ENCODE measurements around the gene FNDC11.
"Not testable (repeated sequence)": the region's sequence is repeated elsewhere in the genome, so short reads cannot be mapped to it uniquely, and the experiment has no call there.

Gene FNDC11

GRCh38 chr20:63554361-63555278 lies 661 bp downstream of the FNDC11 start:
- peak; percentile 57 for DNase-seq

- DNase-seq = no peak
These were observed 1.9 kb downstream of the FNDC11 start for GRCh38 chr20:63555661-63556381.

GRCh38 chr20:63556873-63557478 lies 3.0 kb downstream of the FNDC11 start:
- no peak for DNase-seq

- DNase-seq = no peak
These were observed 3.5 kb downstream of the FNDC11 start for GRCh38 chr20:63557481-63557891.

GRCh38 chr20:63558804-63559484 lies 5.0 kb downstream of the FNDC11 start:
- no peak for DNase-seq

DNA sequence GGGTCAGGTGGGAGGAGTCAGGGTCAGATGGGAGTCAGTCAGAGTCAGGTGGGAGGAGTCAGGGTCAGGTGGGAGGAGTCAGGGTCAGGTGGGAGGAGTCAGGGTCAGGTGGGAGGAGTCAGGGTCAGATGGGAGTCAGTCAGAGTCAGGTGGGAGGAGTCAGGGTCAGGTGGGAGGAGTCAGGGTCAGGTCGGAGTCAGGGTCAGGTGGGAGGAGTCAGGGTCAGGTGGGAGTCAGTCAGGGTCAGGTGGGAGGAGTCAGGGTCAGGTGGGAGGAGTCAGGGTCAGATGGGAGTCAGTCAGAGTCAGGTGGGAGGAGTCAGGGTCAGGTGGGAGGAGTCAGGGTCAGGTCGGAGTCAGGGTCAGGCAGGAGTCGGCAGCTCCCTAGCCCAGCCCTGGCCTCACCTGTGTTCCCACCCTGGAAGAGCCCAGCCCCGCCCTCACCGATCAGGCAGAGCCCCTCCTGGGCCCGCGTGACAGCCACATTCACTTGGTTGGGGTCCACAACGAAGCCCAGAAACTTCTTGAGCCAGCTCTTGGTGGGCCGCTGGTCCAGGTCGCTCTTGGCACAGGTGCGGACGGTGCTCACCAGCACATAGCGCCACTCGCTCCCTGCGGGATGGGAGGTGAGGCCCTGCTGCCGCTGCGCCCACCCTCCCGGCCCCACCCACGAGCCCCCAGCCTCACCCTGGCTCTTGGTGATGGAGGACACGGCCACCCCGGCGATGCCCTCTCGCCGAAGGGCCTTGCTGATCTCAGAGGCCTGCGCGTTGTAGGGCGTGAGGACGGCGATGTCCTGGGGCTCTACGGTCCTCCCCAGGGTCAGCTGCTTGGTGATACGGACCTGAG lies 5.8 kb downstream of the FNDC11 start:
- DNase-seq = not testable (repeated sequence)

DNA sequence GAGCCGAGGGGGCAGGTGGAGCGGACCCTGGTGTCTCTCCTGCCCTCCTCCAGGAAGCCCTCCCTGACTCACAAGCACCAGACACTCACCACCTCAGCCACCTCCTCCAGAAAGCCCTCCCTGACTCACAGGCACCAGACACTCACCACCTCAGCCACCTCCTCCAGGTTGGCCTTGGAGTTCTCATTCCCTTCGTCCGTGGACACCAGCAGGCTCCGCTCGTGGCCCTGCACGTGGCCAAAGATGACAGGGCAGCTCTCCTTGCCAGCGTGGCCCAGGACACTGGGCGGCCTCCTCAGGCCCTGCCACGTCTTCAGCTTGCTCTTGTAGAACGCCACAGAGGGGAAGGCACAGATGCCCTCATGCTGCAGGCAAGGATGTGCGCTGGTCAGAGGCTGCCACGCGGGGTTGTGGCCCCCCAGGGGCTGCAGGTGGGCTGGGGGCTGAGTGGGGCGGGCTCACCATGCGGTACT lies 6.4 kb downstream of the FNDC11 start:
- DNase-seq = no peak

GRCh38 chr20:63560856-63561609 lies 7.1 kb downstream of the FNDC11 start:
- DNase-seq = no peak

GRCh38 chr20:63561624-63562396 lies 7.9 kb downstream of the FNDC11 start:
- no peak for DNase-seq

DNA sequence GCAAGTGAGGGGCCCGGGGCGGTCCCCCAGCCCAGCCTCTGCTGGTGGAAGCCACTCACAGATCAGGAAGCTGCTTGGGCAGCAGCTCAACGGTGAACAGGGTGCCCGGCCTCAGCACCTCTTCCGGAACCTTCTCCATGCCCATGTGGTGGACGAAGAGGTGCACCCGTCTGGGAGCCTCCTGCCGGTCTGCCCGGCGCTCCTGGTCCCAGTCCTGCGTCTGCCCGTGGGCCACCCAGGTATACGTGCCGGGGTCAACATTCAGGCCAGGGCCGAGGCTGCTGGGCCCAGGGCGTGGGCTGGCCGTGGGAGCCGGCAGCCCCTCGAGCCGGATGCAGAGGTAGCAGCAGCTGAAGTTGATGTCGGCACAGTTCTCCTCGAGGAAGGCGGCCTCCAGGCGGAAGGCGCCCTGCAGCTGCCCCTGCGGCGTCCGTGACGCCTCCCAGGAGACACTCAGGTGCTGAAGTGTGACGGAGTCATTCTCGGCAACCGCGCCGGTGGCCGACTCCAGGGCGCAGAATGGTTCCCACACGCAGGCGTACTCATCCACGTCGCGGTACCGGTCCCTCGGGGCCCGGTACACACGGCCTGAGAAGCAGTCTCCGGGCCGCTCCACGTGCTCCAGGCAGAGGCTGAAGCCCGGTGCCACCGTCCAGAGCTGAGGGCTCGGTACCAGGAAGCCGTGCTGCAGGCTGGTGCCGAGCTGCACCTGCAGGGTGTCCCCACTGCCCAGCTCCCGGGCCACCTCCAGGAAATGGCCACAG lies 8.7 kb downstream of the FNDC11 start:
- no peak for DNase-seq

DNA sequence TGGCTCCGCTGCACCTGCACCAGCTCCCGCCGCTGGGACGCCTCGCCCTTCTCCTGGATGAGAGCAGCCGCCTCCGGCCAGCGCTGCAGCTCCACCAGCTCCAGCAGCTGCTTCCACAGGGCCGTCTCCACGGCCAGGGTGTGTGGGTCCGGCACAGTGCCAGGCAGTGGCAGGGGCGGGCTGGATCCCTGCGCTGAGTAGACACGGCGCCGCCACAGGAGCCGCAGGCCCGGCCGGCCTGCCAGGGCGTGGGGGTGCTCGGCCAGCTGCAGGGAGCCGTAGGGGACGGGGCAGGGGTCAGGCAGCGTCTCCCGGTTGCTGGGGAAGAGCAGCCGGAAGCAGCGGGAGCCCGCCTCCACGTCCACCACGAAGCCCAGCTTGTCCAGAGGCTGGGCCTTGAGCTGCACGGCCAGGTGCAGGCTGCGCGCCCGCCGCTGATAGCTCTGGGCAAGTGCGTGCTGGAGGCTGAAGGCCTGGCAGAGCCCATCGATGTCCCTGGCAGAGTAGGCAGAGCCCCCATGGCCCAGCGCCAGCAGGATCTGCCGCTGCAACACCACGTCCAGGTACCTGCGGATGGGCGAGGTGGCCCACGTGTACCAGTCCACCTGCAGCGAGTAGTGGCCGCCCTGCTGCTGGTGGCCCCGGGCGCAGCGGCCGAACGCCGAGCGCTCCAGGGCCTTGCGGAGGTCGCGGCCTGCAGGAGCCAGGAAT lies 9.4 kb downstream of the FNDC11 start:
- DNase-seq = no peak

DNA sequence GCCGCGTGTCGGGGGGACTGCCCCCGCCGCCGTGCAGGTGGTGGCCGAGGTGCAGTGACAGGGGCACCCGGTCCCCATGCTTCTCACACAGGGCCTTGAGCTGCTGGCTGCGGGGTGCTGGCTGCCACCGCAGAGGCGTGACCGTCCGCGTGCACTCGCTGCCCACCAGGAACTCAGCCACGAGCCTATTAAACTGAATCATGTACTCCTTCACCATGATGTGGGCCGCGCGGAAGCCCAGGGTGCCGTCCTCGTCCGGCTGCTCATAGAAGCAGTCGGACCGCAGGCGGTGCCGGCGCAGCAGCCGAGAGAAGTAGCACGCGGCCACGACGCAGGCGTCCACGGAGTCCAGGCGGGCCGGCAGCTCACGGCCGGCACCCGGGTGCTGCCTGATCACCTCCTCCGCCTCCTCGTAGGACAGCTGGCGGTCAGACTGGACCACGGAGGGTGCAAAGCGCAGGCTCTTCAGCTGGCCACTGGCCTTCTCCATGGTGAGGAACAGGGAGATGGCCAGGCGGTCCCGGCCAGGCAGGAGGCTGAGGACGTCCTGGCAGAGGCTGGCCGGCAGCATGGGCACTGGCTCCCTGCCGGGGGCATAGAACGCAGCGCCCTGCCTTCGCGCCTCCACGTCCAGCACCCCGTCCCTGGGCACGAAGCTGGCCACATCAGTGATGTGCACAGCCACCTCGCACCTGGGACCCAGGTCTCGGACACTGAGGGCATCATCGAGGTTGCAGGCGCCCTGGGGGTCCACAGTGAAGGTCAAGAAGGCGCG lies 10.3 kb downstream of the FNDC11 start:
- no peak for DNase-seq

GRCh38 chr20:63565021-63565698 lies 11.2 kb downstream of the FNDC11 start:
- DNase-seq = no peak

DNA sequence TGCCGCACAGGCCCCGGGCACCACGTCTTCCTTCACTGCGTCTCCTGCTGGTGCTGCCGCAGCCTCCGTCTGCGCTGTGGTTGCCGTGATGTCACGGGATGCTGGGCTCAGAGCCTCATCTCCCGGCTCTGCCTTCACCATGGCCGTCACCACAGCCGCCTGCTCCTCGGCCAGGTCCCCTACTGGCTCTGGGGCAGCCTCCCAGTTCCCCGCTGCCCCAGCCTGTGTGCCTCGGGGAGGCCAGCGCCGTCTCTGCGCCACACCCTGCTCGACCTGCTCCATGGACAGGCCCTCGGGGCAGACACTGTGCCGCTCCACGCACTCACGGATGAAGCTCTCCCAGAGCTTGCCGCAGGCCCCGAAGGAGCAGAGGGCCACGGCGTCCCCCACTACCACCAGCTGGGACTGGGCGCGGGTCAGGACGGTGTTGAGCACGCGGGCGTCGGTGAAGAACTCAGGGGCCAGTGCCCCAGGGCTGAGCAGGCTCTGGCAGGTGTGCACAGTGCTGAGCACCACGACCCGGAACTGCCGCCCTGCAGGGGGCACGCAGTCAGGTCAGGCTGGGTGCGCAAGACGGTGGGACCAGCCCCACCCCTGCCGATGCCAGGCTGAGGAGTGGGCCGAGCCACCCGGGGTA lies 11.9 kb downstream of the FNDC11 start:
- no peak for DNase-seq

GRCh38 chr20:63566395-63567135 lies 12.6 kb downstream of the FNDC11 start:
- DNase-seq = no peak

GRCh38 chr20:63567136-63567385 lies 13.1 kb downstream of the FNDC11 start:
- DNase-seq = no peak
